GM21737 (cell line): ENCODE data around the gene RNPEPL1.

Experiments
- ATAC-seq: cut with Tn5 transposase; IDR thresholded peaks from one replicate; pipeline ENCODE4 v1.9.1; 2021; ENCODE audit warnings: mild to moderate bottlenecking, moderate library complexity; ENCODE audit not compliant: unreplicated experiment

The RNPEPL1 gene

DNA sequence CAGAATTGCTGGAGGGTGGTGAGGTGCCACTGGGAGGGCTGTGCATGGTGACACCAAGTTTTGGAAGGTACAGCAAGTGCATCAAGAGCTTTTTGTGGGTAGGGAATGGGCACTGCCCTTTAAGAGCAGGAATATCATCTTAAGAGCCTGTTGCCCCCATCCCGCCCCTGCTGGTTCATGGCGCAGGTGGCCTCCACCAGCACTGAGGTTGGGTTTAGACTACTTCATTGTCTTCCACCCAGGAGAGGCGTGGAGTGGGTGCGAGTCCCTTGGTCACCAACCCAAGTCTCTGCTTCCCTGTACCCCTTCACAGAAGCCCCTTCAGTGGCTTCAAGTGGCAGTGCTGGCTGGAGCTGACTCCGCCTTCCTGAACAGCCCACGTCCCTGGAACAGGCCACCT is 7.8 kb downstream of the RNPEPL1 start:
- ATAC-seq: no peak

DNA sequence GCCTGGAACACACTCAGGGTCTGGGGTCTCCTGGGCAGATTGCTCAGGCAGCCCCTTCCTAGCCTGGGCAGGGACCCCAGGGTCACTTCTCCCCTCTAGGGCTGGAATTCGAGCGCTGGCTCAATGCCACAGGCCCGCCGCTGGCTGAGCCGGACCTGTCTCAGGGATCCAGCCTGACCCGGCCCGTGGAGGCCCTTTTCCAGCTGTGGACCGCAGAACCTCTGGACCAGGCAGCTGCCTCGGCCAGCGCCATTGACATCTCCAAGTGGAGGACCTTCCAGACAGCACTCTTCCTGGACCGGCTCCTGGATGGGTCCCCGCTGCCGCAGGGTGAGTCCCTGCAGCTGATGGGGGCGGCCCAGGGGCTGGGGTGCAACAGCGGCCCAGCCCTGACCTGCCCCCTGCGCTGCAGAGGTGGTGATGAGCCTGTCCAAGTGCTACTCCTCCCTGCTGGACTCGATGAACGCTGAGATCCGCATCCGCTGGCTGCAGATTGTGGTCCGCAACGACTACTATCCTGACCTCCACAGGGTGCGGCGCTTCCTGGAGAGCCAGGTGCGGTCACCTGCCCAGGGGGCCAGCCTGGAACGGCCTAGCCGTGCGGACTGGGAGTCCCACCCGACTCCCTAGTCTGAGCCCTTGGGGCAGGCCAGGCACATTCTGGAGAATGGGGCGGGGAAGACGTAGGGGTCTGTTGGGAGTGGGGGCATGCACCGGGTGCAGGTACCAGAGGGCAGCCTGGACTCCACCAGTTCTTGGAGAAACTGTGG is 8.3 kb downstream of the RNPEPL1 start:
- ATAC-seq: no peak

DNA sequence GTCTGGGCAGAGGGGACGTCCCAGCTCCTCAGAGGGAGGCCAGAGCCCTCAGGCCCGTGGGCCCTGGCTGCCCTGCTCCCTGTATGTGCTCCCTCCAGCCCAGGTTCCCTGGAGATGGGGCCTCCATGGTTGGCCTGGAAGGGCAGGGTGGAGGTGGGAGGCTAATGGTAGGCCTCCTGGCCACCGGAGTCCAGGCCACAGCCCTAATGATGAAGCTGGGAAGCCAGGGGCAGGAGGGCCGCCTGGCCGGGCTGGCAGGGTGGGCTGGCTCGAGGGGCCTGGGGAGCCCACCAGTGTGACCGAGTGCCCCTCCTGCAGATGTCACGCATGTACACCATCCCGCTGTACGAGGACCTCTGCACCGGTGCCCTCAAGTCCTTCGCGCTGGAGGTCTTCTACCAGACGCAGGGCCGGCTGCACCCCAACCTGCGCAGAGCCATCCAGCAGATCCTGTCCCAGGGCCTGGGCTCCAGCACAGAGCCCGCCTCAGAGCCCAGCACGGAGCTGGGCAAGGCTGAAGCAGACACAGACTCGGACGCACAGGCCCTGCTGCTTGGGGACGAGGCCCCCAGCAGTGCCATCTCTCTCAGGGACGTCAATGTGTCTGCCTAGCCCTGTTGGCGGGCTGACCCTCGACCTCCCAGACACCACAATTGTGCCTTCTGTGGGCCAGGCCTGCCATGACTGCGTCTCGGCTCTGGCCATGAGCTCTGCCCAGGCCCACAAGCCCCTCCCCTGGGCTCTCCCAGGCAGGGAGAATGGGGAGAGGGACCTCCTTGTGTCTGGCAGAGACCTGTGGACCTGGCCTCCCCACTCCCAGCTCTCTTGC is 9.2 kb downstream of the RNPEPL1 start:
- no peak for ATAC-seq

DNA sequence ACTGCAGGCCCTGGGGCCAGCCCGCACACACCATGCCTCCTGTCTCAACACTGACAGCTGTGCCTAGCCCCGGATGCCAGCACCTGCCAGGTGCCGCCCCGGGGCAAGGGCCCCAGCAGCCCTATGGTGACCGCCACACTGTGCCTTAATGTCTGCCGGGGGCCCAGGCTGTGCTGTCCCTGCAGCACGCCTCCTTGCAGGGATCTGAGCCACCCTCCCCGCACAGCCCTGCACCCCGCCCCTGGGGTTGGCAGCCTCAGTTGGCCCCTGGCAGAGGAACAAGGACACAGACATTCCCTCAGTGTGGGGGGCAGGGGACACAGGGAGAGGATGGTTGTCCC is 9.8 kb downstream of the RNPEPL1 start:
- ATAC-seq: no peak

DNA sequence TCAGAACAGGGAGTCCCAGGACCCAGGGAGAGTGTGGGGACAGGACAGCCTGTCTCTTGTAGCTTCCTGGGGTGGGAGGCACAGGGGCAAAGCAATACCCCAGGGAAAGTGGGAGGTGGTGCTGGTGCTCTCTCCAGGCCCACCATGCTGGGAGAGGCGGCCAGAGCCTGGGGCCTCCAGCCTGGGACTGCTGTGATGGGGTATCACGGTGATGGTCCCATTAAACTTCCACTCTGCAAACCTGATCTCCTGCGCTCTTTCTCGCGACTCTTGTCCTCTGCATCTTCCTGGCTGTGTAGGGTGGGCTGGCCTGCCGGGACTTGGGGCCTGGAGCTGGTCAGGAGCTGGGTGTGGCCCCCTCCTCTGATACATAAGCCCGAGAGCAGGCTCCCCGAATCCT is 10.2 kb downstream of the RNPEPL1 start:
- no peak for ATAC-seq

DNA sequence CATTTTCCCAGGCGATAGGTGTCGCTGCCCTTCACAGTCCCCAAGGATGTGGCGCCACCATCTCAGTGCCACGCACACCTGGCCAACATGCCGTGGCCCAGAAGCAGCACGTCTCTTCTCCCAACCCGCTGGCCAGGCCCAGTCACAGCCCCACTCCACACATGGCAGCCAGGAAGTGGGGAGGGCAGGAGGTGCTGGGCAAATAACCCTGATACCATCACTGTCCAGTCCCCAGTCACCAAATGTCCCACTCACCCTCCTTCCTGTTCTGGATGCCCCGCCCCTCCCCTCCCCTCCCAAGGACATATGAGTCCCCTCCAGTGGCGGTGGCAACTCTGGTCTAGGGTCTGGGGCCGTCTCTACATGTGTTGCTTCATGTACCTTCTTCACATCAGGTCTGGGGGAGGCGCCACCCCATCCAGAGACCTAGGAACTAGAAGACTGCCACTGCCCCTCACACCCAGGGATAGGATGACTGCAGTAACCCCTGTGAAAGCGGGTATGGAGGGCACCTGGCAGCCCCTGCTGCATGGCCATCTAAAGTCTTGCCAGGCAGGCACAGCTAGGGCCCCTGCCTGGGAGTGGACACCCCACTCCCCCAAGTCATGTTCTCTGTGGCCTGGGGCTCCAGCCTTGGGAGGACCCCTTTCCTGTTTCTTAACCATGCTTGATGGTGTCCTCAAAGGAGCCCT is 10.9 kb downstream of the RNPEPL1 start:
- ATAC-seq: no peak

DNA sequence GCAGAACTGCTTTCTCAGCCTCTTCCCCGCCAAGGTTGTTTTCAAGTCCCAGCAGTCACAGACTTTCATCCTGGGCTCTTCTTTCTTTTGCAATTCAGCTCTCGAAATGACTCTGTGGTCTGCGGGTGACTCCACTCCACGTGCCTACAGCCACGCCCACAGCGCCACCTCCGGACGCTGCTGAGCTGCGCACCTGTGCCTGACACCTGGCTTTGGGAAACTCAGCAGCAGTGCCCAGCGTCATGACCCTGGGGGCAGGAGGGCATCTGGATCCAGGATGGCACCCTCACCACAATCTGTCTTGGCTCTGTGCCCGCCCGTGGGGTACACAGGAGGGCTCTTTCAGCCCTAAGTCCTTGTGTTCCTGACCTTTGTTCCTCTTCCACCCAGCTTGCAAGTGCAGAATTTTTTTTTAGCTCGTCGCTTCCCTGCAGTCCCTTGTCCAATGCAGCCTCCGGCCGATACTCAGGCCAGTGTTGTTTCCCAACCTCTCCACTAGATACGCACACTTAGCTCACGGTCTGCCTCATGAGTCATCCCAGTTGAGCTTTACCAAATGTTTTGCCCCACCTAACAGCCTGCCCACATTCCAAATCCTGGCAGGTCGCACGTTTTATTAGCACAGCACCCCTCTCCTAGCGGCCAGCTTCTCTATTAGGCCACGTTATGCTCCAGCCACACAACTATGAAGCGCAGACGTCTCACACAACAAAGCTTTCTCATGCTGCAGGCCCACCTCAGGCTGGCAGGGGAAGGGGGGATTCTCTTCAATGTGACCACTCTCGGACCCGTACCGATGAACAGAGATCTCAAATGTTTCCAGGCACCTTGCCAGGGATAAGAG is 11.7 kb downstream of the RNPEPL1 start:
- no peak for ATAC-seq

DNA sequence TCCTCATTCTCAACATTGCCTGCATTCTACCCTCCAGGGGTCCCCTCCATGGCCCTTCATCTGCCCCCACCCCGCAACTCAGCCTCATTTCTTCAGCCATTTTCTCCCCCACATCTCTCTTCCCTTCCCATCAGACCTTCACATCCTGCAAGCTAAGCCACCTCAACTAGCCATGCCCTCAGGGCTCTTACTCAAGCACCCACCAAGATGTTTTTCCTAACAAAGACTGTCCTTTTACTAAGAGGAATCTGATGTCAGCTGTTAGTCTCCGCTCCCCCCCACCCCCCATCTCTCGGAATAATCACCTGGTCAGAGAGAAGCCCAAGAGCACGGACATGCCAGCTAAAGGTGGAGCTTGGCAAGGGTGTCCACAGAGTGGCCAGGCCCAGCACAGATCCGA is 13.5 kb downstream of the RNPEPL1 start:
- ATAC-seq: no peak

DNA sequence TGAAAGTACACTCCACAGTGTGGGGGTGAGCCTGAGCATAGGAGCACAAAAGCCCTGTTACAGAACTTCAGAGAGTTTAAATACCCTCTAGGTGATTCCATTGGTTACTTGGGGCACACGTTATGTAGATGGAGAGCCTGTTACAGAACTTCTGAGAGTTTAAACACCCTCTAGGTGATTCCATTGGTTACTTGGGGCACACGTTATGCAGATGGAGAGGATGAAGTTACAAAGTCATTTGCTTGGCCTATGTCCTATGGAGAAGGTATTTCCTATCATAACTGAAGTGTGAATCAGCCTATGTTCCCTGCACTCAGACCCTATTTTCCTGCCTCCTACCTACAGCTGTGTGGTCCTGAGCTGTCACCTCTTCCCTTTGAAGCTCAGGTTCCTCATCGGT is 14.5 kb downstream of the RNPEPL1 start:
- no peak for ATAC-seq

DNA sequence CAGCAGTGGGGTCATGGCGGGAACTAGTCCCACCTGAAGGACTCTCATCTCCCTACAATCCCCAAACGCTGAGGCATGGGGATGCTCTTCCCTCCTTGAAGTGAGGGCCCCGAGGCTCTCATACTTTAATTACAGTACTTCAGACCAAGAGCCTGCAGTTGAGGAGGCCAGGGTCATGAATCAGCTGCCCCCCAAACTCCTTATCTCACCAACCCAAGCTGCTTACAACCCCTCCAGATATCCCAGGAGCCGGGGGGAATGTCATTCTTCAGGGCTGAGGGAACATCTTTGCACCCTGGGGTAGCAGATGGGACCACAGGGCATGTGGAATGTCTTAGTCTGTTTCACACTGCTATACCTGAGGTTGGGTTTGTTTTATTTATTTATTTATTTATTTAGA is 15.5 kb downstream of the RNPEPL1 start:
- no peak for ATAC-seq

DNA sequence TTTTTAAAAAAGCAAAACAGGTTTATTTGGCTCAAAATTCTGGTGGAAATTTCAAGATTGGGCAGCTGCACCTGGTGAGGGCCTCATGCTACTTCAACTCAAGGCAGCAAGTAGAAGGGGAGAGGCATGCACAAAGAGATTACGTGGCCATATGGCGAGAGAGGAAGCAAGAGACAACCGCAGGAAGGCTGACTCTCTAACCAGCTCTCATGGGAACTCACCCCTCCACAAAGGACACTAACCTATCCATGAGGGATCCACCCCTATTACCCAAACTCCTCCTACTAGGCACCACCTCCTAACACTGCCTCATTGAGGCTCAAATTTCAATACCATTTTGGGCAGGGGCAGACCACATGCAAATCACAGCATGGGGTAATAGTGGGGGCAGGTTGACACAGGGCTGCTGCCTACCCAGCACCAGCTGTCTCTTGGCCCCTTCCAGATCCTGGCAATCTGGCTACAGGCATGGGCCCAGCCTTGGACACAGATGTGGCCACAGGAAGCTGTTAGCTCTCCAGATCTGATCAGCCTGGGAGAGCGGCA is 16.3 kb downstream of the RNPEPL1 start:
- peak; percentile 53 for ATAC-seq

DNA sequence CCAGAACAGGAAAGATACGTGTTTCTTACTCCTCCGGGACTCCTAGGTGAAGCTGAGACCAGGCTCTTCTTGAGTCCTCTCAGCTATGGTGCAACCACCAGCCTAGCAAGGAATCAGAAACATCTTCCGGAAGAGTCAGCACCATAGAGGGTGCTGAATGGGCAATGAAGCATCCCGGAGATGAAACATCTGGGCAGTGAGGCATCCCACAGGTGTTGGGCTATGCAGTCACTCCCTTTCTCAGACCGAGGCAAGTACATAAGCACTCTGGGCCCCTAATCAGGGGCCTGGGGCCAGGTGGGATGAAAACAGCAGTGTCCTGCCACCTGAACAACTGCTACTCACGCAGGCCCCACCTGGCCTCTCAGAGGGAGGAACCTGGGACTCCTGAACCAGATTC is 16.8 kb downstream of the RNPEPL1 start:
- peak; percentile 28 for ATAC-seq

DNA sequence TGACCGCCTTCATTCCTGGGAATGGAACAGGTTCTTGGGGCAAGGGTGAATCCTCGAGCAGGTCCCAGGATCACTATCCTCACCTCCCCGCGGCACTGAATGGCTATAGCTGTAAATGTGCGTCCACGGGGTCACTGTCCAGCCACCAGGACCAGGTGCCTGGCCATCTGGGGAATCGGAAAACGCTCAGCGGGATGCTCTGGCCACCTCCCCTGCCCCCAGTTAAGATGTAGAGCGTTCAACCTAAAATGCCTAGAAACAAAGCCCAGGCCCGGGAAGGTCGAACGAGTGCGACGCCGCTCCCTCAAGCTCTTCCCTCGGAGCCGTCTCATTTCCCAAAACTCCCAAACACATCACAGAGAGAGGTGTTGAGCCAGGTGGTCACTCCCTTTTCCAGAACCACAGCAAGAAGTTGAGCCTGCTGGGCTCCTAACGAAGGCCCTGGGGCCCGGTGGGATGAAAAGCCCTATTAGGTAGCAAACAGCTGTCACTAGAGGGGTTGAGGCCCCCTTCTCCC is 17.5 kb downstream of the RNPEPL1 start:
- no peak for ATAC-seq

DNA sequence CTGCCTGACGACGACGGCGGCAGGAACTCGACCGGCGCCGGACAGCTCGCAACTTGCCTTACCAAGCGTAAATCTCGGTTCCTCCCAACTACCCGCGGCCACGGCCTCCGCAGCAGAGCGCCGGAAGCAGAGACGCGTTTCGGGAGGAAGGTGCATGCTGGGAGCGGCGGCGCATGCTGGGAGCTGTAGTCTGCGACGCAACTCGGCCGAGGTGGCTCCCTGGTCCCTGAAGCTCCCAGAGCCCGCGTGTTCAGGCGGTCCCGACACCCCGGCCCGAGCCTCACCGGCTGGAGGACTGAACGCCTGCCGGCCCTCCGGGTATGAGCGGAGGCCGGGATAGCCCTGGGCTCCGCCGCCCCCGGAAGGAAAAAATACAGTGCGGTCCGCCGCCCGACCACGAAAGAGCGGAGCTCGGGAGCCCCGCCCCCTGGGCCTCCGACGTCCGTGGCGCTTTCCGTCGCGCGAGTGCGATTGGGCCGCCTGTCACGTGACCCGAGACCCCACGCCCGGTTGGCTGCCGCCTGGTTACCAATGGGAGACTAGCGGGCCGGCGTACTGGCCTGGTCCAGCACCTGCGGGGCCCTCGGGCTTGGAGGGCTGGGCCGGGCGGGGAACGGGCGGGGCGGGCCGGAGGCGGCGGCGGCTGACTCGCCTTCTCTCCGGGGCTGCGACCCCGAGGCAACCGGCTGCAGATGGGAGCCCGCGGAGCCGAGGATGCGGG is 18.1 kb downstream of the RNPEPL1 start, which contains the start of gene CAPN10:
Gene CAPN10 (plus strand): TSS at position 537 of the 721 bp plus-strand sequence. CDS start 178 bp downstream, at position 715.
- peak; percentile 55 for ATAC-seq

DNA sequence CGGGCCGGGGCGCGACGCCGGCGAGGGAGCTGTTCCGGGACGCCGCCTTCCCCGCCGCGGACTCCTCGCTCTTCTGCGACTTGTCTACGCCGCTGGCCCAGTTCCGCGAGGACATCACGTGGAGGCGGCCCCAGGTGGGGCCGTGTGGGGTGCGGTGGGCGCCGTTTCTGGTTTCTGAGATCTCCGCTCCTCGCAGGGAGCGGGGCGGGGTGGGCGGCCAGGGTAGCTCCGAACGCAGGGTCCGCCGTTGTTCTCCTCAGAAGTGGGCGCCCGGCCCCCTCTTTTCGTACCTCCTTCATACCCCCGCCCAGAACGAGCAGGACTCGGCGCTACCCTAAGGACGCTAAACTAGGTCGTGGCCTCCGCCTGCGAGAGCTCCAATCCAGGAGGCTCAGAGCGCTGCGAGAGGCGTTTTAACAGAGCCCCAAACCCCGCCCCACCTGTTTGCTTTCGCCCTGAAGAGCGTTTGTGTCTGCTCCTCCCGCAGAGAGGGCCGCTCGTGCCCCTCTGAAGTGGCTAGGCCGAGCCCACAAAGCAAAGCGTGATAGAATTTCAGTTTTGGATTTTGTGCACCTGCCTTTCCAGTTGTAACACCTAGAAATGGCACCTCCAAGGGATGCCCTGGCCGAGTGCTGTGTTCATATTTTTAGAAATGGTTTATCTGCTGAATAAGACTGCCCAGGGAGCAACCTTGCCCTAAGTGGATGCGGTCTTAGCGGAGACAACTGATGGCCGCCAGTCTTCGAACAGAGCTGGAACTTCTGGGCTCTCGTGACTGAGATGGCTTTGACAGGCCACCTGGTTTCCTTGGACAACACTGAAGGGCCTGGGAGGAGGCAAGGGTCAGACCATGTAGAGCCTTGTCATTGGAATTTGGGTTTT is 18.9 kb downstream of the RNPEPL1 start:
- peak; percentile 2 for ATAC-seq

DNA sequence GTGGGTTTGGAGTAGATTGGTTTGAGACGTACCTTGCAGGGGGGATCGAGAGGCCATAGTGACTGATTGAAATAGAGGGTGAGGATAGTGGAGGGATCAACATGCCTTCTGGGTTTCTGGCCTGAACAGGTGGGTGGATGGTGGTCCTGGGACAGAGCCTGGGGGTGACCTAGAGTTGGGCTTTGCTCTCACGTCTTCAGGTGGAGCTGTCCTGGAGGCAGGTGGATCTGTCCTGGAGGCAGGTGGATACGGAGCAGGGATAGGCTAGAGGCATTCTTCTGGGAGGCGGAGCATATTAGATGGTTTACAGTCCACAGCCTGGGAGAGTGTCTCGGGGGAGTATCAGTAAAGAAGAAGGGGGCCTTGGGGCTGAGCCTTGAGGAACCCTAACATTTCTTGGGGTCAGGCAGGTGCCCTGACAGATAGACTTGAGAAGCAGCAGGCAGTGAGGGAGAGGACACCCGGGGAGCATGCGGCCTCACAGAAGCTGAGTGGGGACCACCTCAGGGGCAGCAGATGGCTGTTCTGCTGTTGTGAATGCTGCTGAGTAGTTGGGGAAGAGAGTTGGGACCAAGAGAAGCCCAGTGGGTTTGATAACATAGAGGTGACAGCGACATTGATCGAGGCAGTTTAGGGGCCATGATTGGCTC is 19.8 kb downstream of the RNPEPL1 start:
- no peak for ATAC-seq

DNA sequence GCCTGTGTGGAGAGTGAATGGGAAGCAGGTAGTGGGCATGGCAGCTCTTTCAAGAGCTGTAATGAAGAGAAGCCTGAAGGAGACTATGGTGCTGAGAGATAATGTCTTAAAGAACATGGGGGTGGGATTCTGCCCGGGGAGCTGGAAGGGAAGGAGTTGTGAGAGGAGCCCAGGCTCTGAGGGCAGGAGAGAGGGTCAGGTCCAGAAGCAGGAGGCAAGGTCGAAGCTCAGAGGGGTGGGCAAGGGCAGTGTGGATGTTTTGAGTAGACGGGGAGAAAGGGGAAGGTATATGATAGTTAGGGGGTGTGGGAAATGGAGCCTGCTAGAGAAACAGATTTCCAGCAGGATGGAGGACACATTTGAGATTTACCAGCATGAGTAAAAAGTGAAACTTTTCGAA is 20.4 kb downstream of the RNPEPL1 start:
- ATAC-seq: no peak

DNA sequence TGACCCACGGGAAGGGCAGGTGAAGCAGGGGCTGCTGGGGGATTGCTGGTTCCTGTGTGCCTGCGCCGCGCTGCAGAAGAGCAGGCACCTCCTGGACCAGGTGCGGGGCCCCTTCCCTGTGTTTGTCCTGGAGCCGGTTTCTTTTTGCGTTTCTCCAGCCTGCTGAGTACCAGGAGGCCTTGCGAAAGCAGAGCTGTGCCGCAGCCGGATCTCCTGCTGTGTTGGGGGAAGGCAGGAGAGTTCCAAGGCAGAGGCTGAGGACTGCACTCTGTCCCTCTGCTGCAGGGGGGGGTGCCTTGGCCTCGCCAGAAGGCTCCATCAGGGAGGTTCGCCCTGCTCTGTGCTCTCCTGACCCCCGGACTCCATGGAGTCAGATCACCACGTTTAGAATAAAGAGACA is 21.1 kb downstream of the RNPEPL1 start:
- ATAC-seq: no peak
